ENCODE results near the gene NRG2. TPM values are rescaled to one million over a fixed set of nuclear protein-coding genes. Genes with fewer than 3 reads are reported as not detected.
A peak's percentile ranks its signal among the peaks of the same experiment; 100 is the strongest.

NRG2 gene
- polyA plus RNA-seq, 1 of the 3 experiments (the other 2 are of a cell fraction), result 3.7 TPM

DNA sequence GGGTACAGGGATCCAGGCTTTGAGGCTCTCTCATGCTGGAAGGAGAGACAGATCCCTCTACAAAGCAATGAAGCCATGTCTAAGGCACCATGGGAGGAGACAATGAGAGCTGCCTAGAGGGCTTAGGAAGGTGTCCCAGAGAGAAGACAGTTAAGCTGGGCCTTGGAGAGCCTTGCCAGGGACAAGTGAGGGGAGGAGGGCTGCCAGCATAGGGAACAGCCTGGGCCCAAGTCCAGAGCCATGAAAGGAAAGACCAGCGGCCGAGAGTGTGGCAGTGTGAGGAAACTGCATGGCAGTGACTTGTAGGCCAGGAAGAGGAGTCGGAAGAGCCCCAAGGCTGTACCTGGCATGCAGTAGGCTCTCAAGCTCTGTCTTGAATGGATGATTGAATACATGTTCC, 159.0 kb downstream of the NRG2 start:
- Histone ChIP-seq H2AFZ (ENCODE audit: low read depth) (no peak overlapping the region), H3K4me3 (ENCODE audit: low read depth in 2 of 2, low read length in 1 of 2) (no peak overlapping the region), H3K36me3 (replicated peaks in 1 of 2; ENCODE audit: control insufficient read depth in 1 of 2, insufficient read depth in 2 of 2, low read length in 1 of 2) (no peaks in the 10 kb centered on the region), H3K4me1 (ENCODE audit: control insufficient read depth in 1 of 2, insufficient read depth in 2 of 2, low read depth in 1 of 2, low read length in 1 of 2) (peaks cover 0 to 49% of the 10 kb centered on the region in 2 experiments; a peak in 1 of 4 replicates), H4K20me1 (ENCODE audit: insufficient read depth) (no peaks in the 10 kb centered on the region), H3K27me3 (ENCODE audit: insufficient read depth) (no peaks in the 10 kb centered on the region), H3K4me2 (no peak overlapping the region), H3K79me2 (ENCODE audit: insufficient read depth) (no peaks in the 10 kb centered on the region), H3K9me3 (no peaks in the 10 kb centered on the region), H3K27ac (ENCODE audit: low read depth in 2 of 2, low read length in 1 of 2) (no peak overlapping the region), H3K9ac (no peak overlapping the region), H3F3A (replicated peaks; ENCODE audit: insufficient read depth) (no peaks in the 10 kb centered on the region), H3K9me2 (no peaks in the 10 kb centered on the region)
- no peak for DNase-seq
- TF ChIP-seq ELF1 (IDR thresholded peaks at IDR 0.05) (no peak), RXRA (IDR thresholded peaks at IDR 0.05; ENCODE audit: borderline replicate concordance, low read depth) (no peak), NRF1 (IDR thresholded peaks at IDR 0.05; ENCODE audit: low read depth, low read length) (no peak), MEF2A (IDR thresholded peaks at IDR 0.05; ENCODE audit: borderline replicate concordance, low read depth) (no peak), GABPA (IDR thresholded peaks at IDR 0.05; ENCODE audit: low read depth) (no peak), POLR2AphosphoS5 (IDR thresholded peaks at IDR 0.05; ENCODE audit: low read depth, low read length) (no peak), TAF1 (IDR thresholded peaks at IDR 0.05; ENCODE audit: borderline replicate concordance, low read depth, low read length) (no peak), EZH2phosphoT487 (IDR thresholded peaks at IDR 0.05; ENCODE audit: borderline replicate concordance, low read depth) (no peak), CHD2 (IDR thresholded peaks at IDR 0.05; ENCODE audit: low read length, partially characterized antibody) (no peak), FOSL2 (IDR thresholded peaks at IDR 0.05; ENCODE audit: borderline replicate concordance, low read depth) (no peak)
- TF ChIP-seq, protein P1, sequence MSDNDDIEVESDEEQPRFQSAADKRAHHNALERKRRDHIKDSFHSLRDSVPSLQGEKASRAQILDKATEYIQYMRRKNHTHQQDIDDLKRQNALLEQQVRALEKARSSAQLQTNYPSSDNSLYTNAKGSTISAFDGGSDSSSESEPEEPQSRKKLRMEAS (IDR thresholded peaks at IDR 0.05; ENCODE audit: low read depth), result no peak
- TF ChIP-seq, protein P2, sequence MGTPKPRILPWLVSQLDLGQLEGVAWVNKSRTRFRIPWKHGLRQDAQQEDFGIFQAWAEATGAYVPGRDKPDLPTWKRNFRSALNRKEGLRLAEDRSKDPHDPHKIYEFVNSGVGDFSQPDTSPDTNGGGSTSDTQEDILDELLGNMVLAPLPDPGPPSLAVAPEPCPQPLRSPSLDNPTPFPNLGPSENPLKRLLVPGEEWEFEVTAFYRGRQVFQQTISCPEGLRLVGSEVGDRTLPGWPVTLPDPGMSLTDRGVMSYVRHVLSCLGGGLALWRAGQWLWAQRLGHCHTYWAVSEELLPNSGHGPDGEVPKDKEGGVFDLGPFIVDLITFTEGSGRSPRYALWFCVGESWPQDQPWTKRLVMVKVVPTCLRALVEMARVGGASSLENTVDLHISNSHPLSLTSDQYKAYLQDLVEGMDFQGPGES (IDR thresholded peaks at IDR 0.05; ENCODE audit: low read depth, low read length), result no peak
- CTCF ChIA-PET, result interaction anchor here (1.0 to 5.8 kb wide), 3 partner anchors 9 to 84 kb away, joined by 3 to 55 read pairs (median 5); no protein-coding TSS in a partner anchor
- POLR2A ChIA-PET, result no interaction called here
- 100% methylated on average over 2 of the region's 3 CpGs for WGBS (ENCODE audit: low lambda C conversion rate)

DNA sequence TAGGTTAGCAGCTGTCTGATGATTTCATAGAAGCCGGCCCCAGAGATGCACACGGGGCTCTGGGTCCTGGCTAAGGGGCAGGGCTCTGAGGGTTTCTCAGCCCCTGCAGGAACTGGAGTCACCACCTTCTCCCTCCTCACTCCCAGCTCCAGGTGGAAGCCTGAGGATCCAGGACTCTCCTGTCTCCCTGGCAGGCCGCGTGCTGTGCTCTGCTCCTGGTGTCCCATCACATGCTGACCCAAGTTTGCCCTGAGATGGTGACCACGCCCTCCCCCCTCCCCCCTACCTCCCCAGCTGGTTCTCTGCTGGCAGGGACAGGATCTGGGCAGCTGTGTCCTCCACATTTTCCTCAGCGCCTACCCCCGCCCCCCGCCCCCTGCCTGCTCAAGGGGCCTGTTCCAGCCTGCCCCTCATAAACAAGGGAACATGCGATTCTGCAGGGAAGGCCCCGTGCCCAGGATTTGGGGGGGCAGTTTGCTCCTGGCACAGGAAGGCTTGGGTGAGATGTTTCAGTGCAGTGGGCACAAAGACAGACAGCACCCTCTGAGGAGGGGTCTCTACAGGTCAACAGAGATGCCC, 160.0 kb downstream of the NRG2 start:
- Histone ChIP-seq H3K9ac (no peak overlapping the region), H2AFZ (ENCODE audit: low read depth) (no peak overlapping the region), H3F3A (replicated peaks; ENCODE audit: insufficient read depth) (no peaks in the 10 kb centered on the region), H3K79me2 (ENCODE audit: insufficient read depth) (no peaks in the 10 kb centered on the region), H3K27me3 (ENCODE audit: insufficient read depth) (no peaks in the 10 kb centered on the region), H3K4me2 (no peak overlapping the region), H3K27ac (ENCODE audit: low read depth in 2 of 2, low read length in 1 of 2) (peak overlapping the region in 1 of 2 experiments; percentile 44; a peak in 1 of 4 replicates), H4K20me1 (ENCODE audit: insufficient read depth) (no peaks in the 10 kb centered on the region), H3K4me3 (ENCODE audit: low read depth in 2 of 2, low read length in 1 of 2) (no peak overlapping the region), H3K9me3 (no peaks in the 10 kb centered on the region), H3K9me2 (no peaks in the 10 kb centered on the region), H3K4me1 (ENCODE audit: control insufficient read depth in 1 of 2, insufficient read depth in 2 of 2, low read depth in 1 of 2, low read length in 1 of 2) (peaks cover 0 to 47% of the 10 kb centered on the region in 2 experiments; a peak in 1 of 4 replicates), H3K36me3 (replicated peaks in 1 of 2; ENCODE audit: control insufficient read depth in 1 of 2, insufficient read depth in 2 of 2, low read length in 1 of 2) (no peaks in the 10 kb centered on the region)
- 90% methylated on average over 3 of the region's 10 CpGs for WGBS (ENCODE audit: low lambda C conversion rate)
- ChIA-PET CTCF (interaction anchor here (0.6 to 5.8 kb wide), 11 partner anchors 9 to 251 kb away, joined by 3 to 55 read pairs (median 4); no protein-coding TSS in a partner anchor), POLR2A (interaction anchor here (0.6 kb wide), 1 partner anchor 107 kb away, joined by 5 read pairs; no protein-coding TSS in a partner anchor)
- peak; percentile 55 for DNase-seq
- TF ChIP-seq, protein P2 (IDR thresholded peaks at IDR 0.05; ENCODE audit: low read depth, low read length), result no peak
- no peak for TF ChIP-seq RXRA (IDR thresholded peaks at IDR 0.05; ENCODE audit: borderline replicate concordance, low read depth)
- TF ChIP-seq, protein P3, sequence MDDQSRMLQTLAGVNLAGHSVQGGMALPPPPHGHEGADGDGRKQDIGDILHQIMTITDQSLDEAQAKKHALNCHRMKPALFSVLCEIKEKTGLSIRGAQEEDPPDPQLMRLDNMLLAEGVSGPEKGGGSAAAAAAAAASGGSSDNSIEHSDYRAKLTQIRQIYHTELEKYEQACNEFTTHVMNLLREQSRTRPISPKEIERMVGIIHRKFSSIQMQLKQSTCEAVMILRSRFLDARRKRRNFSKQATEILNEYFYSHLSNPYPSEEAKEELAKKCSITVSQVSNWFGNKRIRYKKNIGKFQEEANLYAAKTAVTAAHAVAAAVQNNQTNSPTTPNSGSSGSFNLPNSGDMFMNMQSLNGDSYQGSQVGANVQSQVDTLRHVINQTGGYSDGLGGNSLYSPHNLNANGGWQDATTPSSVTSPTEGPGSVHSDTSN (IDR thresholded peaks at IDR 0.05), result no peak
- TF ChIP-seq, protein P4, sequence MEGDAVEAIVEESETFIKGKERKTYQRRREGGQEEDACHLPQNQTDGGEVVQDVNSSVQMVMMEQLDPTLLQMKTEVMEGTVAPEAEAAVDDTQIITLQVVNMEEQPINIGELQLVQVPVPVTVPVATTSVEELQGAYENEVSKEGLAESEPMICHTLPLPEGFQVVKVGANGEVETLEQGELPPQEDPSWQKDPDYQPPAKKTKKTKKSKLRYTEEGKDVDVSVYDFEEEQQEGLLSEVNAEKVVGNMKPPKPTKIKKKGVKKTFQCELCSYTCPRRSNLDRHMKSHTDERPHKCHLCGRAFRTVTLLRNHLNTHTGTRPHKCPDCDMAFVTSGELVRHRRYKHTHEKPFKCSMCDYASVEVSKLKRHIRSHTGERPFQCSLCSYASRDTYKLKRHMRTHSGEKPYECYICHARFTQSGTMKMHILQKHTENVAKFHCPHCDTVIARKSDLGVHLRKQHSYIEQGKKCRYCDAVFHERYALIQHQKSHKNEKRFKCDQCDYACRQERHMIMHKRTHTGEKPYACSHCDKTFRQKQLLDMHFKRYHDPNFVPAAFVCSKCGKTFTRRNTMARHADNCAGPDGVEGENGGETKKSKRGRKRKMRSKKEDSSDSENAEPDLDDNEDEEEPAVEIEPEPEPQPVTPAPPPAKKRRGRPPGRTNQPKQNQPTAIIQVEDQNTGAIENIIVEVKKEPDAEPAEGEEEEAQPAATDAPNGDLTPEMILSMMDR (IDR thresholded peaks at IDR 0.05), result no peak
- no peak for TF ChIP-seq EP300 (IDR thresholded peaks at IDR 0.05; ENCODE audit: borderline replicate concordance in 1 of 2, low read depth in 1 of 2, low read length in 1 of 2)
- TF ChIP-seq FOXJ3 (CRISPR knock-in tag; IDR thresholded peaks at IDR 0.05), result no peak
- TF ChIP-seq CHD2 (IDR thresholded peaks at IDR 0.05; ENCODE audit: low read length, partially characterized antibody), result no peak
- TF ChIP-seq, protein P5, sequence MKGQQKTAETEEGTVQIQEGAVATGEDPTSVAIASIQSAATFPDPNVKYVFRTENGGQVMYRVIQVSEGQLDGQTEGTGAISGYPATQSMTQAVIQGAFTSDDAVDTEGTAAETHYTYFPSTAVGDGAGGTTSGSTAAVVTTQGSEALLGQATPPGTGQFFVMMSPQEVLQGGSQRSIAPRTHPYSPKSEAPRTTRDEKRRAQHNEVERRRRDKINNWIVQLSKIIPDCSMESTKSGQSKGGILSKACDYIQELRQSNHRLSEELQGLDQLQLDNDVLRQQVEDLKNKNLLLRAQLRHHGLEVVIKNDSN (IDR thresholded peaks at IDR 0.05; ENCODE audit: borderline replicate concordance, low read depth), result no peak
- TF ChIP-seq RAD21 (IDR thresholded peaks at IDR 0.05; ENCODE audit: low read length), result no peak
- TF ChIP-seq GABPA (IDR thresholded peaks at IDR 0.05; ENCODE audit: low read depth), result no peak
- no peak for TF ChIP-seq FOXM1 (IDR thresholded peaks at IDR 0.05; ENCODE audit: low read depth)
- no peak for TF ChIP-seq NRF1 (IDR thresholded peaks at IDR 0.05; ENCODE audit: low read depth, low read length)
- TF ChIP-seq FOSL2 (IDR thresholded peaks at IDR 0.05; ENCODE audit: borderline replicate concordance, low read depth), result no peak
- TF ChIP-seq RFX5 (IDR thresholded peaks at IDR 0.05; ENCODE audit: low read length), result no peak
